WI38 (cell line): ENCODE results near the gene WDR45.

ENCODE experiments used
- H3K4me3 ChIP-seq: 2 replicates; pipeline ENCODE4 v1.5.1; 2011; ENCODE audit warnings: low read depth, mild to moderate bottlenecking, control low read depth, low read length
- CTCF ChIP-seq: IDR thresholded peaks from 2 replicates; pipeline ENCODE4 v1.5.1; 2012; ENCODE audit warnings: low read depth, mild to moderate bottlenecking, control low read depth, low read length

The WDR45 gene

GRCh38 chrX:49061916-49062315 is 17.8 kb downstream of the WDR45 start:
- no peak for TF ChIP-seq CTCF
- no peak overlapping the region for H3K4me3 ChIP-seq

GRCh38 chrX:49061490-49061889 is 18.2 kb downstream of the WDR45 start:
- no peak for TF ChIP-seq CTCF
- H3K4me3 ChIP-seq = no peak overlapping the region

GRCh38 chrX:49060914-49061313 is 18.8 kb downstream of the WDR45 start:
- no peak overlapping the region for H3K4me3 ChIP-seq
- TF ChIP-seq CTCF = no peak

GRCh38 chrX:49059681-49060085 is 20.0 kb downstream of the WDR45 start:
- no peak overlapping the region for H3K4me3 ChIP-seq
- TF ChIP-seq CTCF = no peak

- no peak overlapping the region for H3K4me3 ChIP-seq
- TF ChIP-seq CTCF = no peak
These were observed 20.5 kb downstream of the WDR45 start for GRCh38 chrX:49059201-49059600.

- no peak within 1 kb of the TSS for H3K4me3 ChIP-seq
- TF ChIP-seq CTCF = no peak
These were observed 20.9 kb downstream of the WDR45 start, which contains the start of gene CCDC120 for GRCh38 chrX:49058794-49059193. TSS of gene CCDC120 (plus strand) at chrX:49058999. CDS start at chrX:49062042, 3,043 bp downstream.

- TF ChIP-seq CTCF = no peak
- H3K4me3 ChIP-seq = no peak overlapping the region
These were observed 25.5 kb downstream of the WDR45 start for GRCh38 chrX:49054073-49054762.
